Subcutaneous abdominal adipose tissue (tissue), 5 donors: ENCODE results near the gene AQP12B.
"Not testable (repeated sequence)": the region's sequence is repeated elsewhere in the genome, so short reads cannot be mapped to it uniquely, and the experiment has no call there.

Experiments
- H3K27ac ChIP-seq: one replicate; pipeline ENCODE4 v1.7.0; 2013; ENCODE audit warnings: low read depth, mild to moderate bottlenecking, inconsistent platforms, low read length, moderate library complexity
- H3K27me3 ChIP-seq, 5 donors: one replicate each; pipeline ENCODE4 v1.7.0; 2013; ENCODE audit warnings: low read length in 5 of 5, inconsistent platforms in 1 of 5; ENCODE audit not compliant: control insufficient read depth in 5 of 5, insufficient read depth in 4 of 5
- H3K36me3 ChIP-seq, 5 donors: one replicate each; pipeline ENCODE4 v1.7.0; 2013; ENCODE audit warnings: low read length in 5 of 5; ENCODE audit not compliant: control insufficient read depth in 5 of 5, insufficient read depth in 5 of 5
- H3K4me1 ChIP-seq, 5 donors: one replicate each; pipeline ENCODE4 v1.7.0; 2013; ENCODE audit warnings: low read length in 5 of 5, mild to moderate bottlenecking in 3 of 5, moderate library complexity in 1 of 5; ENCODE audit not compliant: control insufficient read depth in 5 of 5, insufficient read depth in 5 of 5
- H3K4me3 ChIP-seq, 5 donors: one replicate each; pipeline ENCODE4 v1.7.0; 2013; ENCODE audit warnings: low read length in 5 of 5, low read depth in 1 of 5
- H3K9ac ChIP-seq, 5 donors: one replicate each; pipeline ENCODE4 v1.7.0; 2013; ENCODE audit warnings: low read length in 5 of 5, mild to moderate bottlenecking in 4 of 5, moderate library complexity in 3 of 5
- H3K9me3 ChIP-seq, 5 donors: one replicate each; pipeline ENCODE4 v1.7.0; 2013; ENCODE audit warnings: low read length in 5 of 5; ENCODE audit not compliant: control insufficient read depth in 5 of 5
- donor health status: healthy.
- donor health status: healthy.
- donor health status: healthy.
- donor health status: healthy.
- donor health status: healthy.

Gene AQP12B

GRCh38 chr2:240691631-240692420 is 9.1 kb upstream of the AQP12B start, which contains the start of gene AQP12A:
Gene AQP12A, plus strand, starts transcription at chr2:240691866. Its CDS starts 48 bp downstream, at chr2:240691914.
- not testable (repeated sequence) for H3K4me3 ChIP-seq, H3K27ac ChIP-seq, H3K27me3 ChIP-seq, H3K36me3 ChIP-seq, H3K4me1 ChIP-seq, H3K9ac ChIP-seq, H3K9me3 ChIP-seq

- H3K36me3 ChIP-seq, H3K9me3 ChIP-seq, H3K4me3 ChIP-seq, H3K27ac ChIP-seq, H3K4me1 ChIP-seq, H3K27me3 ChIP-seq, H3K9ac ChIP-seq: not testable (repeated sequence)
Observed at GRCh38 chr2:240691075-240691427, 8.4 kb upstream of the AQP12B start.

- H3K4me1 ChIP-seq, H3K4me3 ChIP-seq, H3K27ac ChIP-seq, H3K36me3 ChIP-seq, H3K9me3 ChIP-seq, H3K9ac ChIP-seq: not testable (repeated sequence)
- H3K27me3 ChIP-seq: peaks cover 0 to 12% (median 4%) of the 10 kb centered on the region in 5 donors
Observed at GRCh38 chr2:240690421-240691074, 7.9 kb upstream of the AQP12B start.

GRCh38 chr2:240689975-240690374 is 7.3 kb upstream of the AQP12B start:
- Histone ChIP-seq H3K36me3 (no peaks in the 10 kb centered on the region), H3K27ac (no peak overlapping the region), H3K9me3 (no peaks in the 10 kb centered on the region), H3K4me1 (no peaks in the 10 kb centered on the region), H3K27me3 (peaks cover 0 to 12% (median 4%) of the 10 kb centered on the region in 5 donors), H3K9ac (no peak overlapping the region), H3K4me3 (no peak overlapping the region)

GRCh38 chr2:240688553-240688919 is 5.9 kb upstream of the AQP12B start:
- Histone ChIP-seq H3K4me3 (no peak overlapping the region), H3K9ac (no peak overlapping the region), H3K36me3 (no peaks in the 10 kb centered on the region), H3K4me1 (peaks cover 0 to 3% (median 0%) of the 10 kb centered on the region in 5 donors), H3K27me3 (peaks cover 0 to 12% (median 4%) of the 10 kb centered on the region in 5 donors), H3K27ac (no peak overlapping the region), H3K9me3 (no peaks in the 10 kb centered on the region)

- Histone ChIP-seq H3K27ac (no peak overlapping the region), H3K9me3 (no peaks in the 10 kb centered on the region), H3K4me1 (peaks cover 0 to 3% (median 0%) of the 10 kb centered on the region in 5 donors), H3K36me3 (no peaks in the 10 kb centered on the region), H3K27me3 (peaks cover 0 to 12% (median 4%) of the 10 kb centered on the region in 5 donors), H3K4me3 (no peak overlapping the region), H3K9ac (no peak overlapping the region)
Observed at GRCh38 chr2:240687741-240688552, 5.3 kb upstream of the AQP12B start.

- no peak overlapping the region for H3K9ac ChIP-seq
- no peaks in the 10 kb centered on the region for H3K36me3 ChIP-seq
- peaks cover 0 to 12% (median 4%) of the 10 kb centered on the region in 5 donors for H3K27me3 ChIP-seq
- peaks cover 0 to 3% (median 0%) of the 10 kb centered on the region in 5 donors for H3K4me1 ChIP-seq
- H3K9me3 ChIP-seq: no peaks in the 10 kb centered on the region
- no peak overlapping the region for H3K4me3 ChIP-seq
- H3K27ac ChIP-seq: no peak overlapping the region
Observed at GRCh38 chr2:240687045-240687740, 4.5 kb upstream of the AQP12B start.

GRCh38 chr2:240686460-240686859 is 3.8 kb upstream of the AQP12B start:
- H3K27me3 ChIP-seq: peaks cover 0 to 12% (median 4%) of the 10 kb centered on the region in 5 donors
- no peak overlapping the region for H3K27ac ChIP-seq
- H3K9me3 ChIP-seq: no peaks in the 10 kb centered on the region
- H3K4me3 ChIP-seq: no peak overlapping the region
- no peak overlapping the region for H3K9ac ChIP-seq
- H3K36me3 ChIP-seq: no peaks in the 10 kb centered on the region
- peaks cover 0 to 3% (median 0%) of the 10 kb centered on the region in 5 donors for H3K4me1 ChIP-seq

- Histone ChIP-seq H3K36me3 (no peaks in the 10 kb centered on the region), H3K9me3 (no peaks in the 10 kb centered on the region), H3K4me1 (peaks cover 0 to 3% (median 0%) of the 10 kb centered on the region in 5 donors), H3K27ac (no peak overlapping the region), H3K27me3 (peaks cover 0 to 12% (median 4%) of the 10 kb centered on the region in 5 donors), H3K4me3 (no peak overlapping the region), H3K9ac (no peak overlapping the region)
Observed at GRCh38 chr2:240685771-240686371, 3.2 kb upstream of the AQP12B start.
